ENCODE measurements around the gene RPS6KA2. TPM values are rescaled to one million over a fixed set of nuclear protein-coding genes. Genes with fewer than 3 reads are reported as not detected.

Gene RPS6KA2
- total RNA-seq, 1 donor from 2014 or later, result 50.2 TPM

DNA sequence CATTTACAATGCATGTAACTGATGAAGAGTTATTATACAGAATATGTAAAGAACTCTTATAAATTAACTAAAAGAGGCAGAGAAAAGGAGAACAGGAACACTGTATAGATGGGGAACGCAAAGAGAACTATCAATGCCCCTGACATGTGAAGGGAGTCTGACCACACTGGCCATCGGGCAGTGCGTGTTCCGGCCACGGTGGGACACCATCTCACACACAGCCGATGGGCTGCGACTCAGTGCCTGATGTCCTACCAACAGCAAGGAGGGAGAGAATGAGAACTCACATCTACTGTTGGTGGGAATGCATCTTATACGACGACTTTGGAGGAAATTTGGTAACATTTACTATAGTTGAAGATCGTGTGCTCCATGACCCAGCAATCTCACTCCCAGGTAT lies 25.1 kb downstream of the RPS6KA2 start:
- DNase-seq, result no peak
- ATAC-seq (ENCODE audit: poor library complexity), result no peak
- intact Hi-C loops (cut with DNase I), result no loop called here

DNA sequence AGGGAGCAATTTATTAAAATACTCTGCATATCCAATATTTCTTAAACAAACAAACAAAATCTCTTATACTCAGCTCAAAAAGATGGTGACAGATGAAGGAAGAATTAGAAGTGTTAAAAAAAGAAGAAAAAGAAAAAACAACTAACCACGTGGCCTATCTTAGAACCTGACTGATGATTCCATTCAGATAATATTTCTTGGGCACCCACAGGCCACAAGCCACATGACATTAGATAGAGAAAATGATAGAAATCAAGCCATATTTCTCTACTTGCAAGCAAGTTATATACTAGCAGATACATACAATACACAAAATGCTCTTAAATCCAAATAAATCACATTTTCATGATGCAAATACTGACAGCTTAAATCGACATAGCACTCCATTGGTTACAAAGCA lies 26.1 kb downstream of the RPS6KA2 start:
- intact Hi-C loops (cut with DNase I), result no loop called here
- DNase-seq (no peak), ATAC-seq (ENCODE audit: poor library complexity) (no peak)

DNA sequence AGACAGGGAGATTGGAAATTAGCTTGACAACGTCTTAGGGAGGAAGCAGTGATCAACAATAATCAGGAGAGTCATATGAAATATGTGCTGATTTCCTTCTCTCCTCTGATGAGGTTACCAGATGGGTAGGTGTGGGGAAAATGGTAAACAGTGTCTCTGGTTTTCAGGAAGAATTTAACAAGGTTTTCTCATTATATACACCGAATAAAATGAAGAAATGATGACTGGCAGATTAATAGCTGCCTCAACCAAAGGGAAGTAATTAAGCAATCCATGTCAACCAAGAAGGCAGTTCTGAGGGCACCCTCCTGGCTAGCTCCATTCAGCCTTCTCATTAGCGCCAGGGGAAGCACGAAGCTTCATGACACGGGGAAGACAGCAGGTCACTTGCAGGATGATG lies 27.8 kb downstream of the RPS6KA2 start:
- ATAC-seq (ENCODE audit: poor library complexity), result no peak

DNA sequence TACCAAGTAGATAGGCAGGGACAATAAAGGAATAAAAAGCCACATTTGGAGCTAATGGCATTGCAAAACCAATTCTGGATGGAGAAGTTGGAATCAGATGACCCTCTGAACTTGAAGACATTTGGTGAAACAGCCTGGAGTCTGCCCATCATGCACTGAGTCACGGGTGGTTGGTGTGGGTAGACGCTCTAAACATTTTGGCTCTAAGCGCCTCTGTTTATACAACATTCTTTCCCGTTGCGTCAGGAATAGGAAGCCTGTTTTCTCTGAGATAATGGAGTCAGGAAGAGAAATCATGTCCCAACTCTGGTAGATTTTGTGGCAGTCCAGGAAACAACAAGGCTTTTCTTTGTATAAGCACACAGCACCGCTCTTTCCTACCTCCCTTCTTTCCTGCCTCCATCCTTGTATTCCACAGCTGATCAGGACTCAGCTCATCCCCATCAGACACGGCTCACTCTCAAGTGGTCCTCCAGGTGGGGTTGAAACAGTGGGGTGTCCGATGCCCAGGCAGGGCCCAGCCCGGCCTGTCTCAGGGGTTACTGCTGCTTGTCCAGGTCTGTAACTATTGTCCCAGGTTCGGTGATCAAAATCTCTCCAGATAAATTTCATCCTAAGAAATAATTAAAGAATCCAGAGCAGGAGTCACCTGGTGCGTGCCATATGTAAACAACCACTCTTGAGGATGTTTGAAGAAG lies 28.5 kb downstream of the RPS6KA2 start:
- DNase-seq, result no peak
- peak; percentile 85 for ATAC-seq (ENCODE audit: poor library complexity)
- intact Hi-C loops (cut with DNase I), result no loop called here

More for the DNA sequence above, 27.8 kb downstream of the RPS6KA2 start:
- intact Hi-C loops (cut with DNase I), result no loop called here
- no peak for DNase-seq

DNA sequence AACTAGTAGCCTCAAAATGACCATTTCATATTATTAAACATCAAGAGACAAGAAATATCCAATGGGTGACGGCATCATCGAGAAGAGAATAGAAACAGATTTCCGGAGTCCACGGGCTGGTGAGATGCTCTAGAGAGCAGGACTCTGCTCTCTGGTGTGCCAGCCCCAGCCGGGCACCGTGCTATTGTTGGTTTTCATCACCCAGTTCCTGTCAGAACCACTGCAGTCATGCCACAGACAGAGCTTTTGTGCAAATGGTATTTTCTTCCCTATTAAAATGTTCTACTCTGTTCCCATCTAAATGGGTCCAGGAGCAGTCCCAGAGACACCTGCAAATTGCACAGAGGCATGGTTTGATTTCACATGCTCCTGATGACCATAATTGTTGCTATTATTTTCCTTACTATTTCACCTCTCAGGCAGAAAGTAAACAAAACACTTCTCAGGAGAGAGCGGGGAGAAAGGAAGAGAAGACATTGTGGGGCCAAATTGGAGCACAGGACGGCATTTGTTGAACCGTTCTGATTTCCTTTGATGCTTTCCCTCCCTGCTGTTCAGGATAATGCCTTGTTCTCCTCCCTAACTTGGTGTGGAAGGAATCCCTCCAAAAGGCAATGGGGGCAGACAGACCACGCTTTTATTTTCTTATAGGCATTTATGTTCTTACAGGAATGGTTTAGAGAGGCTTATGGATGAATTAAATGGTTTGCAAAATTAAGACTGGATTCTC lies 29.2 kb downstream of the RPS6KA2 start:
- ATAC-seq (ENCODE audit: poor library complexity) (no peak), DNase-seq (no peak)
- intact Hi-C loops (cut with DNase I), result no loop called here

DNA sequence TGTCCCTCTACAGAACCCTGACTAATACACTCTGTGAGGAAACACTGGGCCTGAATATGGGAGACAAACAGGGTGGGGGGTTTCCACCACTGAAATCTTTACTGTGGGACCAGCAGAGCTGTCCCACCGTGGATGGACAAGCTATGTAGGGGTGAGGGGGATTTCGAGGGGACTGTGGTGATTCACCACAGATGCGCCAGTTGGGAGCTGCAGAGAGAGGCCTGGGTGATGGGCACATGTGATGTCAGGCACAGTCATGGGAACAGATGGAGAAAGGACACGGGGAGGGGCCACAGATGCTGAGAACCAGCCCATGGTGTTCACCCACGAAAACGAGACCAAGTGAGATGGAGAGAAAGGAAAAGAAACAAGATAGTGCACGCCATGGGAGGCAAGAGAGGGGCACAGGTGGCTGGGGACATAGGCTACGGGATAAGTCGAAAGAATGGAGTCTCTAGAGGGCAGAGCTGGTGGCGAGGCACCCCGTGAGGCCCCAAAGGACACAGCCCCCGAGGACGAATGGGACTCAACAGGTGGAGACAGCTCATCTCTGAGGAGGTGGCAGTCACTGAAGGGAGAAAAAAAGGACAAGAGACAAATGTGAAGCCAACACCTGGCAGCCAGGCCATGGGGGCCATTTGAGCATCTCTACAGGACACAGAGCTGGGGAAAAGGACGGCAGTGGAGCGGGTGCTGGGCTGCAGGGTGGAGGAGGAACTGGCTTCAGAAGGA lies 30.1 kb downstream of the RPS6KA2 start:
- intact Hi-C loops (cut with DNase I), result no loop called here
- no peak for ATAC-seq (ENCODE audit: poor library complexity)
- DNase-seq, result no peak

DNA sequence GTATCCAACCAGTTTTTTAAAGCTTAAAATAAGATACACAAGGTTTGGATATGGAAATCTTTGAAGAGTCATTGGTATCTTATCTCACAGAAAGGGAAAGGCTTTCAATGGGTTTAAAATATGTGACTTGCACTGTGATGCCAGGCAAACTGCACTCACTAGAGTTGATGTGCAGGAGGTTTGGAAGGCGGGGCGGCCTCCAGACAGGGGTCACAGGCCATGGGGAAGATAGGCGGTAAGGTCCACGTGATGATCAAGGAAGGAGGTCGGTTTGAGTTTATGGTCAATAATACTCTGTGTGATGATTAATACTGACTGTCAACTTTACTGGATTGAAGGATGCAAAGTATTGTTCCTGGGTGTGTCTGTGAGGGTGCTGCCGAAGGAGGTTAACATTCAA lies 31.1 kb downstream of the RPS6KA2 start:
- intact Hi-C loops (cut with DNase I), result no loop called here
- ATAC-seq (ENCODE audit: poor library complexity), result no peak
- no peak for DNase-seq

DNA sequence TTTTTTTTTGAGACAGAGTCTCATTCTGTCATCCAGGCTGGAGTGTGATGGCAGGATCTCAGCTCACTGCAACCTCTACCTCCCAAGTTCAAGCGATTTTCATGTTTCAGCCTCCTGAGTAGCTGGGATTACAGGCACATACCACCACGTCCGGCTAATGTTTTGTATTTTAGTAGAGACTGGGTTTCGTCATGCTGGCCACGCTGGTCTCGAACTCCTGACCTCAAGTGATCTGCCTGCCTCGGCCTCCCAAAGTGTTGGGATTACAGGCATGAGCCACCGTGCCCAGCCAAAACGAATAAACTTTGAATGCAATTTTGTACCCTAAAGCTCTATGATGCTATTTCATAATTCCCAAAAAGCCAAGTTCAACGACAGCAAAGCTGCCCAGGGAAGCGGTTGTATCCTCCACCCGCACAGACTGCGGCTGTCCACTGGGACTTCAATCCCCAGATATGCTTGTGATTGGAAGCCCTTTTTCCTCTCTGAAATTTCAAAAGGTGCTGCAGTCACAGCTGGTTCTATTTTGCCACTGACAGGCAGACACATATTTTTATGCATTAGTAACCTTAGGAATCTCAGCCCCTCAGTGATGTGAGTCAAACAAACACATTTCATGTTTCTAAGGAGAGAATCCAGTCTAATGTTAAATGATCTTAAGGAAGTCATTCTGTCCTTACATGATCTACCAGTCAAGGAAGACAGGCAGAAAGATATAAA lies 31.8 kb downstream of the RPS6KA2 start:
- ATAC-seq (ENCODE audit: poor library complexity) (no peak), DNase-seq (no peak)
- intact Hi-C loops (cut with DNase I), result no loop called here

DNA sequence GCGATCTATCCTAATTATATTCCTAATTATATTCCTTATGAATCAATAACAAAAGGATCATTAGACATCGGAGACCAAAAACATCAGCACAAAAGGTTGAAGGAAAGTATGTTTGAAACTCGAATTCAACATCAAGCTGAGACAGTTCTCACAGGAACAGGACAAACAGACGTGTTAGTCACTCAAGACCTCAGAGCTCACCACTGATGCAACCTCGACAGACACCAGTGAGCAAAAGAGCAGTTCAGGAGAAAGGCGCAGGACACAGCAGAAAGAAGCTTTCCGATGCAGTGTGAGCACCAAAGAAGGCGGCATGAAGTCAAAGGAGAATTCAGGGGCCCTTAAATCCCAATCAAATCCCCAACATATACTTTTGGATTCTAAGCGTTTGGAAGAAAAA lies 34.2 kb downstream of the RPS6KA2 start:
- DNase-seq (no peak), ATAC-seq (ENCODE audit: poor library complexity) (no peak)
- intact Hi-C loops (cut with DNase I), result no loop called here

DNA sequence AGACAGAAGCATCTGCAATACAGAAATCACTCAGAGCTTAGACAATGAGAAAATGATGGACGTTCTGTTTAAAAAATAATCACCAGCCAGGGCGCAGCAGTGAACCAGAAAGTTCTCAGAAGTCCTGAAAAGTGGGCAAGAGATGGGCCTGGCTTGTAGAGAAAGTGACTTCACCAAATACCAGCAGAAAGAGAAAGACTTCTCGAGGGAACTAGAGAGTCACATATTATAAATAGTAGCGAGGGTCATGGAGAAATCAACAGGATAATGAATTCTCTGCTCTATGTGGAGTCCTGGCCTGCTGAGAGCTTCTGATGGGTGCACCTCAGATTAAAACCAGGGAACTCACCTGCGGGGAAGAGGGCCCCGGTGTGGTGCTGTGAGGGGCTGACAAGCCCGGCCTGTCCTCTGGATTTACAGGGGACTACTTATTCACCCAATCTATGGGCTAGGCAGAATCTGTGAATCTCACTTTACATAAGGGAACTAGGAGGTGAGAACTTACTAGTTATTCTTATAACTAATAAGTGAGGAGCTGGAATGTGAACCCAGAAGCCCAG lies 35.0 kb downstream of the RPS6KA2 start:
- DNase-seq (no peak), ATAC-seq (ENCODE audit: poor library complexity) (no peak)
- intact Hi-C loops (cut with DNase I), result no loop called here

DNA sequence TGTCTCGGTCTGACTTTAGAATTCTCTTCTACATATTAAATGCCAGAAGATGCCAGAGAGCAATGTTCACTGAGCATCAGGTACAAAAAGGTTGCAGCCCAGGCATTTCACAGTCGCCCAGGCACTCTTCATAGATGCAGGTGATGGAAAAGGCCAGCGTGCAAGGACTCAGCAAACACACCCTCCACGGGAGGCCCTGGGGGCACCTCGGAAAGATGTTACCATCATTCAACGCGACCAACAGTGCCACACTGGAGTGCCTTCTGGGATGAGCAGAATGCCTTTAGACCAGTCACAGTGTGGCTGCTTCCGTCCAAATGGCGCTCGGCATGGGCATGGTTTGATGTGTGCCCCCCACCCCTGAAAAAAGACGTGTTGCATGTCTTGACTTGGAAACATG lies 36.0 kb downstream of the RPS6KA2 start:
- DNase-seq (no peak), ATAC-seq (ENCODE audit: poor library complexity) (no peak)
- intact Hi-C loops (cut with DNase I), result no loop called here

DNA sequence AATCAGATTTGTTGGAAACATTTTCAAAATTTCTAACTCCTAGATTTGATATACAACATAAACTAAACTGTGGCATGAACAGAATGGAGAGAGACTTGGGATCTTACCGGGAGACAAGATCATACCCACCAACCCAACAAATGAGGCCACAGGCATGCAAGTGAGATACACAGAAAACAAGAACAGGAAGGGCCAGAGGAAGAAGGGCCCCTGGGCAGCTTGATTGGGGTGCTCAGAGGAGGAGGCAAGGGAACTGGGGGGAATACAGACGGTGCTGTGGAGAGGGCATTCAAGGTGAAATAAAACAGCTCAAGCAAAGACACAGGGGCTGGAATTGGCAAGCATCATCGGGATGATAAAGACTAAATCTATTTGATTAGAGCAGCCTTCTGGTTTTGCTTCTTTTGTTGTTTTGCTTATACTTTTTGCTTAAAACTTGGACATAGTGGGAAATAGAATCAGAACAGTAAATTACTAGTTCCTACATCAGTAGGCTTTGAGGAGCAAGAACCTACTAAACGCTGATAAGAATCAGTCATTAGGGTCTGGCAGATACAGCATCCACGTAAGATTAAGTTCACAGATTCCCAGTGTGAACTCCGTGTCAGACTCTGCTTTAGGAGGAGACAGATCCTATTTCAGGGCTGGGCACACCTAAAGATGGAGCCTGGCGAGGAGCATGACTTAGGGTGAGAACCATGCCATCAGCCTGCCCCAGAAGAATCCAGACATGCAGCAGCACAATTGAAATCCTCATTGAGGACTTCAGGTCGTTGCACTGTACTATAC lies 37.1 kb downstream of the RPS6KA2 start:
- ATAC-seq (ENCODE audit: poor library complexity), result no peak

DNA sequence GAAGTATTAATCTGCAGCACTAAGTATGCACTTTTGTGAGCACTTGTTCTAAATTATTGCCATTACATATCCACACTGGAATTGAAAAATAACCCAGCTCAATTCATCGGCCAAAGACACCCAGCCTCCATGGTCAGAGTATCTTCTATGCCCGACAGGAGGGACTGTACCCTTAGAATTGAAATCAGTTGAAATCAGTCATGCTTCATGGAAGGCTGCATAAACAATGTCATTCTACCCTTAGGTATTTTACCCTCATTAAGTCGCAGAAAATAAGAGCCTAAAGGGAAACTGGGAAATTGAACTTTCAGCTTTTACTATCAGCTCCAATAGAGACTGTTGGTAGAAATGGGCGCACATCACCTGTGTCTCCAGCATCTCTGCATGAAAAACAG lies 37.7 kb downstream of the RPS6KA2 start:
- DNase-seq (no peak), ATAC-seq (ENCODE audit: poor library complexity) (no peak)
- intact Hi-C loops (cut with DNase I), result no loop called here

More for the DNA sequence above, 37.1 kb downstream of the RPS6KA2 start:
- intact Hi-C loops (cut with DNase I), result no loop called here
- DNase-seq, result no peak

DNA sequence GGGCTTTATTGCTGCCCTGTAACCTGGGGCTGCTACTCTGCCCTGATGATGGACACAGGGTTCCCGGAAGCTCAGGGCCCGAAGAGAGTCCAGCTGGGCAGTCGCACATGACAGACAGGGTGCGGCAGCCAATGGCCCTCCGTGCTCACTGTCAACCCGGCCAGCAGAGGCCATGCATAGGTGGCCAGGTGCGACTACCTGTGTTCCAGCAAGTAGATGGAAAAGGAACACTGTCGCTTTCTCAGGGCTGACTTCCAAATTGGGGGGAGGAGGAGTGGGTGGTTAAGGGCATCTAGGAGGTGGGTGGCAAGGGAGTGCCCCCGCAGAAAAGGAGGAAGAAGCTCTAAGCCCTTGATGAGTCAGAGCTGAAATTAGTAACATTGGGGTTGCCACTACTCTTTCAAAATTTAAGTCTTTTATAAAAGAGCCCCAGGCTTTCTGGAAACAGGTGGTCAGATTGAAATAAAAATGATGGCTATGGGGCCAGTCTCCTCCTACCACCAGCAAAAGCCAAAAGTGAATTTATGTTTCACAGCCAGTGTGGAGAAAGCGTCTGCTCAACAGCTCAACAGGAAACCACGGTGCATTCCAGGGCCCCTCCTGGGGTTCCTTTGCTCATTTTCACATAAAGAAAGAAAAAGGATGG lies 38.2 kb downstream of the RPS6KA2 start:
- ATAC-seq (ENCODE audit: poor library complexity), result peak; percentile 28
- no peak for DNase-seq
- intact Hi-C loops (cut with DNase I), result no loop called here

DNA sequence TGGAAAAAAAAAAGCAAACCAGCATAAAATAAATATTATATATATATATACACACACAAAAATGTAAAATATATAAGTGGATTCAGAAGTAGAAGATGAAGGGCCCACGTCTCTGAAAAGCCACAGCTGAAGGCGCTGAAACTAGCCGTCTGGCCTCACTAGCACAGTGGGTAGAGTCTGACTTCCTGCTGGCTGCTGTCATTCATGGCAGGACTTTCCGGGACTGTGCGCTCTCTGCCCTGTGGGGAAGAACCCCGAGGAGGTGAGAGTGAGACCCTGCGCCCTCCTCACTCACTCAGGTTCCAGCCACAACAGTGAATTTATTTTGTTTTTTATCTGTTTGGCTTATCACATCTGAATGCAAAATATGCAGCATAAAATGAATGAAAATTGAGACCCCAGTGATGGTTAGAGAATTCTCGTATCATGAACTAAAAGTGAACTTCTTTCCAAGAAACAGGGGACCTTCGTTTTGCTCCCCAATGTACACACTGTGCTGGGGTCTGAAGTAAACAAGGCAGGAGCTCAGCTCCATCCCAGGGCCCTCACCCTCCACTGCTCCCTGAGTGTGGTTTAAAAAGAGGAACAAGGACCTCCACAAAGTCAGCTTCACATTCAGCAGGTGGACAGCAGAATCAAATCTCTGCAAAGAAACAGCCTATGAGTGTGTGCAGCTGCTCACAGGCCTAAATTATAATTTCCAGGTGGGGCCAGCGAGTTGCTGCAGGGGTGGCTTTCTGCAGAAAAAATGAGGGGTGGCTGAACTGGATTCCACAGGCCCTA lies 39.2 kb downstream of the RPS6KA2 start:
- intact Hi-C loops (cut with DNase I), result no loop called here
- DNase-seq (no peak), ATAC-seq (ENCODE audit: poor library complexity) (no peak)

DNA sequence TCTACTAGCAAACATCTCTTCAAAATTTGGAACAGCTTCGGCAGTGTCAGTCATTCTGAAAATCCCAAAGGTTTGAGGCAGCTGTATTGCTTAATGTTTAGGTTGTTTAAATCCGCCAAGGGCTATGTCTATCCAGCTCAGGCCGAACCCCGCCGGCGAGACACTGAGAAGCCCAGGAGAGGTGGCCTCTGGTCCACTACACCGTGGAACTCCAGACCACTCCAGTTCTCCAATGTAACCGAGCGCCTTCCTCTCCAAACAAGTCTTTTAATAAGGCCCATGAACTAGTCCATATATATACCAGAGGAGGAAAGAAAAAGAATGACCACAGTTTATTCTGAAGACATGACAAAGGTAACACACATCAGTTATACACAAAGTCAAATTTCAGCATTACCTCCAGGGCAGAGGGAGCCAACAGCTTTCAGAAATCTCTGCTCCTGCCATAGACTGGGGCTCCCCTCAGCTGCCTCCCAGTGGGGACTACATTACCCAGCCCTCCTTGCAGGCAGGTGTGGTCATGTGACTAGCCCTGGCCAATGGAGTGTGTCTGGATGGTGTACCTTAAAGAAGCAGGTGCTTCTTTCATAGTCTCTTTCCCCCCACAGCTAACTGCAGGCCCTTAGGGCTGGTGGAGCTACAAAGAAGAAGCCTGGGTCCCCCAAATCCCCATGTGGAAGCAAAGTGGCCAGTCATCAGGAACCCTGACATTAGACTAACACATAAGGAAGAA lies 40.5 kb downstream of the RPS6KA2 start, which contains the start of gene RAMACL:
RAMACL (minus strand) TSS at position 255 of the 733 bp plus-strand sequence; CDS start at position 54, 201 bp downstream.
- no peak for DNase-seq
- intact Hi-C loops (cut with DNase I), result no loop called here
- no peak for ATAC-seq (ENCODE audit: poor library complexity)

Data from Right ventricle myocardium superior (tissue), 1 donor.